SKM-1 (cell line): ENCODE measurements around the gene COPB2.
"Not testable (repeated sequence)": the region's sequence is repeated elsewhere in the genome, so short reads cannot be mapped to it uniquely, and the experiment has no call there.

ENCODE experiments used
- DNase-seq: peaks from one replicate; lab custom pipeline; 2025; ENCODE audit not compliant: unreplicated experiment; lab: John Stamatoyannopoulos, UW

COPB2 gene

DNA sequence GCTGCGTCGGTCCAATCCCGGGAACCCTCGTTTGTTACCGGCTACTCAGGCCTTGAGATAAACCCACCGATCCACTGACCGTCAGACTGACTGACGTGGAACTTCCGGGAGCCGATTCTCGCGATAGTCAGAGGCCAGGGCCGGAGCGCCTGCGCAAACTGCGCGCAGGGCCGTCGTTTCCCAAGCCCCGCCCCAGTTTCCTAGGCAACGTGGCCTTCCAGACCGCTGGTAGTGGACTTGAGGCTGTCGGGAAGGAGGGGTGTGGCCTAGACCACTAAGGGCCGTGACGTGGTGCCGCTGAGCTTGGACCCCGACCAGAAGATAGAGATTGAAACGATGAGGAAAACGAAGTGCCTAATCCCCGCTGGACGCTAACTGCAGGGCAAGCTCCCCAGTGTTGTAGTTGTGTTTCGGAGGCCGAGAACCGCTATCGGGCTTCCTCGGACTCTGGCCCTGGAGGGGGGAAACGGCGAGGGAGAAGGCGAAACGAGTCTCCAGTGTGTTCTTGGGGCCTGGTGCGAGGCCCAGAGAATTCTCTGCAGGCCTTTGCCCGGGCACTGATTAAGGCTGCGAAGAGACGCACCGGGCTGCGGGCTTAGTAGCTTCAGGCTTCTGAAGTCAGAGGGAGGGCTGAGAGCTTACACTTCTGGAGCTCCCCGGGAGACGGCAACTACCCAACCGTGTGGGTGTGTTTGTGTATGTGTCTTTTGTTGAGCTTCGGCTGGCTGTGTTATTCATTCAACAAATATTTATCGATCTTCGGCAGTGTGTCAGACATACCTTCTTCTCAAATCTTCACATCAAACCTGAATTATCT lies at the start of gene COPB2:
Gene COPB2 (minus strand): TSS at position 96 of the 817 bp plus-strand sequence. CDS start 97 bp downstream, outside the sequence.
- DNase-seq: peak; percentile 92

DNA sequence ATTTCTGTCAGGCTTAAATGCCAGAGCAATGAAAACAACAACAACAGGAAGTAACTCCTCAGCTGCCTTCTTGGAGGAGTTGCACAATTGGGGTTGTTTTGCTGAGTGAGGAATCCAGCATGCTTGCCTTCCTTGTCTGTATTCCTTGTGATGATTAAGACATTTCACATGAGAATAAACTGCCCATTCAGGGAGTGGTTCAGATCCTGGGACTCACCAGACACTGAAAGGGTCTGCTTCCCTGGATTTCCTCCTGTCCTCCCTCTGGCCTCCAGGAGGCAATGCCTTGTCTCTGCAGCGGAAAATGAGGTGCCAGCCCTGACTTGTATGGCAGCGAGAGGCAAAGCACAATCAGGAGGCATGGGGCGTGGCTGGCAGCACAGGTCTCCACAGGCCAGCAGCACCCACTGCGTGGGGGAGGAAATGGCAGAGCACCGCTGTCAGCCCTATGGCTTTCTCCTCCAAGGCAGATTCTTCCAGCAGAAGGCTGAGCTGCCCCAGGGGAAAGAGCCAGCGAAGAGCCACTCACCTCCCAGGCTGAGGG lies 45.4 kb upstream of the COPB2 start:
- DNase-seq: no peak

DNA sequence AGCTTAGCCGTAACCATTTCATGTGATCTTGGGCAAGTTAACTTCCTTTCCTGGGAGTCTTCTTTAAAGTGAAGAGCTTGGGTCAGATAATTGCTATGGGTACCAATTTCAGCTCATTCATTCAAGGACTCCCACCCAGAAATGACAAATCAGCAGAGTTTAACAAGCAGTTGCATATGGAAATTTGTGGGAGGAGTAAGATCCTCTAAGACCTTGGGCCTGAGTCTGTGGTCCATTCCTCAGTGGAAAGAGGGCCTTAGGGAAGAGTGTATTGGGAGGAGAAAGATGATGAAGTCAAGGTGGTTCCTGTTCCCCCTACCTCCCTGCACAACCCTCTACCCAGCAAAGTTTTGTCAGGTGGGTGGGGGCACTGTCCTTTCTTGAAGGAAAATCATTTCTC lies 44.8 kb upstream of the COPB2 start:
- no peak for DNase-seq

DNA sequence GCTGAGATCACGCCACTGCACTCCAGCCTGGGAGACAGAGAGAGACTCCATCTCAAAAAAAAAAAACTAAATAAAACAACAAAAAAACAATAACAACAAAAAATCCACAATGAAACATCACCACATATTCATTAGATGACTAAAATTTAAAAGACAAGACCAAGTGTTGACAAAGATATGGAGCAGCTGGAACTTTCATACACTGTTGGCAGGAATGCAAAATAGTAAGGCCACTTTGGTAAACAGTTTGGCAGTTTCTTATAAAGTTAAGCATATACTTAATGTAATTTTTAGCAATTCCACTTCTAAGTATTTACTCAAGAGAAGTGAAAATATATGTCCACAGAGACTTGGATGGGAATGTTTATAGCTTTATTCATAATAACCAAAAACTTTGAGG lies 43.6 kb upstream of the COPB2 start:
- no peak for DNase-seq

DNA sequence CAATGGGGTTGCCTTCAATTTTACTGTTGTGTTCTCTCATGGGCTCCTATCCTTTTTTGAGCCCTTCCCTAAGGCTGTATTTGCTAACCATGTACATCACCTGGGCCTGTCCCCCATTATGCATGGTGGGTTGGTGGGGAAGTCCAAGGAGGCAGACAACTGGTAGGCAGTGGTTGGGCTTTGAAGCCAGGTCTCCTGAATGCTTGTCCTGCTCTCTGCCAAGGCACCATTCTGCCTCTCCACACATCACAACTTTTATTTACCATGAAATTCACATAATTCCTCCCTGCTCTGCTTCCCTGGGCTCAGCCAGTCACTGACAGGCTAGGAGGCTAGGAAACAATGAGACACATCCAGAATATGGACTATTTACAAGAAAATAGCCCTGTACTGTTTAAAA lies 41.0 kb upstream of the COPB2 start:
- DNase-seq: no peak

DNA sequence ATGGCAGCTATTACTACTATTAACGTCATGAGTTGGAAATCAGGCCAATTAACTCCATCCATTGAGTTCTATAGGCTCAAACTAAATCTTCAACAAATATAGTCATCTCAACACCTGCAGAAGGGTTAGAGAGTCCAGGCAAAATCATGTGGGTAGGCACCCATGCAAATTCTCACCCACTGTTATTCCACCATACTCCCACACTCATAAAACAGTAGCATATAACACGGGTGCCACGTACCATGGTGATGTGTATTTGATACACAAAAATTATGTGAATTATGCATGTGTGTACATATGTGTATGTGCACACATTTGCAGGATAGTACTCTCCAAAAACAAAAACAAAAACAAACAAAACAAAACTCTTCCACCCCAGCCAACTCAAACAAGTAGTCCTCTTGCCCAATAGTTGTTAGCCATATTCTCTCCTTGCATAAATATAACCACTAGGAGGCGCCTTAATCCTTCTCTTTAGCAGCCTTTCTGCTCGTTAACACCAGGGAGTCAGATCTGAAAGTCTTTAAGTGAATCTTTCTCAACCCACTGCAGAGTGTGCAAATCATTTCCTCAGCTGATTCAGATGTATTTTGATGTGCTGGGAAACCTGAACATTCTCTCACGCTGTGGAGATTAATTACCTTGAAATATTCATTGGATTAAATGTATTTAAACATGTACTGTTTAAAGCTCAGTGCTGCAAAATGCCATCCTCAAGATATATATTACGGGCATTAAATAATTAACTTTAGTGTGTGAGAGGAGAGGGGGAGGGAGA lies 38.0 kb upstream of the COPB2 start:
- DNase-seq: peak; percentile 76

DNA sequence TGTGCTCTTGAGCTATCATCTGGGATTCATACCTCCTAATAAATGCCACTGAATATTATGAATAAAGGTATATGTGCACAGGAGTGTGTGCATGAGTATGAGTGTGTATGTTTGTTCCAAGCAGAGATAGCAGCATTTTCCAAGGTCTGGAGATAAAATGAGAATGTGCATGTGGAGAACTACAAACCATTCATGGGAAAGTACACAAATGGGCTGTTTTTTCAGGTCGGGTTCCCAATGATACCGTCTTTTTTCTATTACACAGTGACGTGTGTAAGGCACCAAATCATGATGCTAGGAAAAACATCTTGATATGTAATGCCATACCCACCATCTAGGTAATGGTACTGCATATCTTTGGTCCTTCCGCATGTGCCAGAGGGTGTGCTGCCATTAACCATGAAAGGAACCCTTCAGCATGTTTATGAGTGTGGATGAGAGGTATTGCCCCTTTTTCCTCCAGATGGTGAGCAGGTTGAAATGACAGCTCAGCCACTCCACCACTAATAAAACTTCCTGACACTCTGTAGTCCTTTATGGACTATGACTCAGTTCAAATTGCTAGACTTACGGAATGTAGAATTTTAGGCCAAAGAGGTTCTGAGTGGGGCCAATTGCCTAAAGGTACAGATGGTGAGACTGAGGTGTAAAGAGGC lies 36.4 kb upstream of the COPB2 start:
- no peak for DNase-seq

DNA sequence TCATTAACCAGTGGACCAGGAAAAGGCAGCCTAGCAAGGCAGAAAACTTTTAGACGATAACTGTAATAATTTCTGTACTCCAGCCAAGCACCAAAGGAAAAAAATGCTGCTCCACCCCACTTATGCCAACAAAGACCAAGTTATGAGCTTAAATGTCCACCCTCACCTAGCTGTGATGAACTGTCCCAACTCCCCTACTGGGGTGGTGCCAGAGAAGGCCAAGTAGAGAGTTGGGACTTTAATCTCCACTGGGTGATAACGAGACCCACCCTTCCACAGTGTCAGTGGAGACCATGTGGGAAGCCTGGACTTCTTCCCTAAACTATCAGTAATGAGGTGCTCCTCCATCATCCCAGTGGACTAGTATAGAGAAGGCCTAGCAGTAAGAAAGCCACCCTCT lies 33.8 kb upstream of the COPB2 start:
- no peak for DNase-seq

DNA sequence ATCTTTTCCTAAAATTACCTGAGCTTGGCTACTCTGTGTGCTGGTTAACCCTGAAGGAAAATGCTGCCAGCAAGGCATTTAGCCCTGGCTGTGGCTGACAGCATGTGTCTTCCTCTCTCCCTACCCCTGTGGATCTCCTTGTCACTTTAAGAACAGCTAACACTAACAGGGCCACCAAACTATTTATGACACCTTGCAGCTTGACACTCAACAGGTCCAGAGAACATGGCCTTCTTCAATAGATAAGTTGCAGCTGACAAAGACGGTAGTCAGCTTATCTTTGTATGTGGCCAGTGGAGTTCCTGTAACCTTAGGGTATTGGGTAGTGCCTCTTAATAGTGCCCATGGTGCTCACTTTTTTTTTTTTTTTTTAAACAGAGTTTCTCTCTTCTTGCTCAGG lies 32.0 kb upstream of the COPB2 start:
- no peak for DNase-seq

DNA sequence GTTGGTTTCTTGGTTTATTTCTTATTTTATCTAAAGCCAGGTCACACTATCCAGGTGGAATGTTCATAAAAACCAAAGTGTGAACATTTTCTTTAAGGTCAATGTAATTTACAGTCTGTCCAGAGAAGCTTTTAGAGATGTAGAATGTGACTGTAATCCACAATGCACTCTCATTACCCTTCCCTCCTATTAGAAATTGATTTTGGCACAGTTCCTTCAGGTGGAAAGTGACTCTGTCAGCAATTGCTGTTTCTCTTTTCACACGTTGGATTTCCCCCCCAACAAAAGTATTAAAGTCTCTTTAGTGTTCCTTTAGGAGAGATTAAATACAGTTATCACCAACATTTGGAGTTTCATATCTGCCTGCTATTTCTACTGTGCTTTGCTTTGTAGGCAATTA lies 31.6 kb upstream of the COPB2 start:
- DNase-seq: no peak

DNA sequence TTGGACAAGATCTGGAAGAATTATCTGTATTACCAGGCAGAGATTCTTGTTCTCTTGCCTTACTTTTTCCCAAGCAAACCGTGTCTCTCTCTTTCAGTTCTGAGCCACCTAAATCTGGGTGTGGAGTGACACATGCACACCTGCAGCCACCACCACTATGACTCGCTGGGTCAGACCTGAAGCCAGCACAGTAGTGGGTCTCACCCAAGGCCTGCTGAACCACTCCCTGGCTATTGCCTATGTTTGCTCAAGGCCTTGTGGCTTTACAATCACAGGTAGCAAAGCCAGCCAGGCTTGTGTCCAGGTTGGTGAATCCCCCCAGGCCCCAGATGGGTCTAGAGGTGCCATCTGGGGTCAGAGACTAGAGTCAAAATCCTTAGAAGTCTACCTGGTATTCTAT lies 28.7 kb upstream of the COPB2 start:
- no peak for DNase-seq

DNA sequence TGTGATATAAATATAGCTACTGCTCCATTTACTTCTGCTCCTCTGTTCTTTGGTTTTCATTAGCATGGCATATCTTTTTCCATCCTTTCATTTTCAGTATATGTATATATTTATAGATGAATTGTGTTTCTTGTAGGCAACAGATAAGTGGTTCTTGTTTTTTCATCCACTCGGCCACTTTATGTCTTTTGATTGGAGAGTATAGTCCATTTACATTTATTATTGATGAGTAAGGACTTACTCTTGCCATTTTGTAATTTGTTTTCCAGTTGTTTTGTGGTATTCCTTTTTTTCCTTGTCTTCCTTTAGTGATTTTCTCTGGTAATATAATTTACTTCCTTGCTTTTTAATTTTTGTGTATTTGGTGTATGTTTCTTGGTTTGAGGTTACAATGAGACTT lies 26.8 kb upstream of the COPB2 start:
- DNase-seq: no peak

DNA sequence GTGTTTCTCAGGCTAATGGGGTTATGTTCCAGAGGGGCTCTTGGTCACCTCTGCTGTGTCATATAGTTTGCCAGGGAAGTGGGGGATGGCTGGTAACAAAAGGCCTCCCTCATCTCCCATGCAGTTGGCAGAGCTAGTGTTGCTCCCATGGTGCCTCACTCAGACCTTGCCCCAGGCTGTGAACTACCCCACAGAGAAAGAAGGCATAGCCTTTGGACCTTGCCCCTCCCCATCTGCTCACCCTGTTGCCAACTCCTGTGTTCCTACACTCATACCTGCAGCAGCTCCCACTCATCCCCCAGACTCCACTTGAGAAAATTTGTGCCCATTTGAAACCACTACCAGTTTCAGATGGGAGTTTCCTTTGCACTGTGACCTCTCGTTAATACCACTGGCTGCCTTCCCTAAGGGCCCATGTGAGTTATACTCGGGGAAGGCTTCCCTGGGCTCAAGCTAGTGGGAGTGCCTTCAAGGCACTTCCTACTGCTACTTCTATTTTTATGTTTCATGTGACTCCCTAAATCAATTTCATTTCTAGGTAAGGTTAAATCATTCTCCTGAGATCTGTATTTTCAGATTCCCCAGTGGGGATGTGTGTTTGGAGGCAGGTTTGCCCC lies 25.3 kb upstream of the COPB2 start:
- DNase-seq: no peak

DNA sequence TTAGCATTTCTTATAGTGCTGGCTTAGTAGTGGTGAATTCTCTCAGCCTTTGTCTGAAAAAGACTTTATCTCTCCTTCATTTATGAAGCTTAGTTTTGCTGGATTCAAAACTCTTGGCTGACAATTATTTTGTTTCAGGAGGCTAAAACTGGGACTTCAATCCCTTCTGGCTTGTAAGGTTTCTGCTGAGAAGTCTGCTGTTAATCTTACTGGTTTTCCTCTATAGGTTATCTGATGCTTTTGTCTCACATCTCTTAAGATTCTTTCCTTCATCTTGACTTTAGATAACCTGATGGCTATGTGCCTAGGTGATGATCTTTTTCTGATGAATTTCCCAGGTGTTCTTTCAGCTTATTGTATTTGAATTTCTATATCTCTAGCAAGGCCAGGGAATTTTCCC lies 23.4 kb upstream of the COPB2 start:
- DNase-seq: not testable (repeated sequence)

DNA sequence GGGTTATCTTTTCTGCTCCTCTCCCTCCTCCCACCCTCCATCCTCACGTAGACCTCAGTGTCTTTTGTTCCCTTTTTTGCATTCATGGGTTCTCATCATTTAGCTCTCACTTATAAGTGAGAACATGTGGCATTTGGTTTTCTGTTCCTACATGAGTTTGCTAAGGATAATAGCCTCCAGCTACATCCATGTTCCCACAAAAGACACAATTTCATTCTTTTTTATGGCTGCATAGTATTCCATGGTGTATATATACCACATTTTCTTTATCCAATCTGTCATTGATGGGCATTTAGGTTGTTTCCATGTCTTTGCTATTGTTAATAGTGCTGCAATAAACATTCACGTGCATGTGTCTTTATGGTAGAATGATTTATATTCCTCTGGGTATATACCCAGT lies 11.7 kb upstream of the COPB2 start:
- not testable (repeated sequence) for DNase-seq

DNA sequence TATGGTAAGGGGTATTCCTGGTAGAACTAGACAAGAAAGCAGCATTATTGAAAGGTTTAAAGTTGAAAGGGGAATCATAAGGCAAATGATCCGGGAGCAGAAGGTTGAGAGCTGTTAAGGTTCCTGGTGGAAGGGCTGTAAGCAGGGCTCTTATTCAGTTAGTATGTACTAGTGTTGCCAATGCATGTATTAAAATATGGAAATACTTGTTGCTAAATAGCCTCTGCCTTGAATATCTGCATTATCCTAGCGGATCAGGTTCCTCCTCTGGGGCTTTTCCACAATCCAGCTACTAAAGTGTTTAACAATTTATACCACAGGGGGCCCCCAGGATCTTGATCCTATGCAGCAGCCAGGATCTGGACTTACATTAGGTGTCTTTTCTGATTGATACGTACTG lies 7.3 kb upstream of the COPB2 start:
- no peak for DNase-seq

DNA sequence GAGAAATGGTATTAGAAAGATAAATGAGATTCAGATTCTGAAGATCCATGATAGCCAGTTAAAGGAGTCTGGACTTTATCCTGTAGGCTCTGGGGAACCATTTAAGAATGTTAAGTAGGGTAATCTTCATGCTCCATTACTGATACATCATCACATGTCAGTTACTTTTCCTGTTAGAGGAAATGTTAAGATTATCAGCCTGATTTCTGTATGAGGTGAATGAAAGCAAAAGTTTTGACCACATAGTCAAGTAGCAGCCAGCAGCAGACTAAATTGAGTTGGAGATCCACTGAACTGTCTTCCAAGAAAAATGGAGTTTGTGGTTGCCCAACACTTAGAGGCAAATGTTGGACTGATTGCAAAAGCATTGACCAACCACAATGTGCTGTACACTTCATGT lies 4.7 kb upstream of the COPB2 start:
- DNase-seq: no peak

DNA sequence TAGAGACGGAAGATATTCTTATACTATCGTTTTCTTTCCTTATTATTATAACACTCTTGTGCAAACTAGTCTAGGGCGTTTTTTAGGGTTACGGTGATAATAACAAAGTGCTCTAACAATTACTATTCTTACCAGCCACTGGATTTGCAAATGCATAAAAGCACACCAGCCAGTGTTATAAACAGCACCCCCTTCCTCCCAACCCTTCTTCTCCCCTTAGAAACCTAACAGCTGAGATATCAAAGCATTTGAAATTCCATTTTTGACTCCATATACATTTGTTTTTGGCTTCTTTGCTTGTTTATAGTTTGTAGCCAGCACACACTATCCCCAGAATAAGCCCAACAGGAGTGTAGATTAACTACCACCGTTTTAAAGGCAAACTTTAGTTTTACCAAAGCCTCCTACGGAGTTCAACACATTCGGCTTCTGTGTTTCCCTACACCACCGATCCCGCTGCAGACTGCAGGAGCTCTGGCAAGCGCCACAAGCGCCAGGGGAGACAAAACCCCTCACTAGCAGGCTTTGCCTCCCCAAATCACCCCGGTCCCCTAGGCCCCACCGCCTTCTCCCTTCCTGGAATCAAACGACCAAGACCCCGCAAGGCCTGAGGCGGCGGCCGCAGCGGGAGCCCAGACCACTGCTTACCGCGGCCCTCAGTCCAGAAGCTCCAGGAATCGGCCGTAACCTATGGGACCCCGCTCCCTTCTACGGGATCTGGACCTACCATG lies 461 bp downstream of the COPB2 start:
- no peak for DNase-seq

DNA sequence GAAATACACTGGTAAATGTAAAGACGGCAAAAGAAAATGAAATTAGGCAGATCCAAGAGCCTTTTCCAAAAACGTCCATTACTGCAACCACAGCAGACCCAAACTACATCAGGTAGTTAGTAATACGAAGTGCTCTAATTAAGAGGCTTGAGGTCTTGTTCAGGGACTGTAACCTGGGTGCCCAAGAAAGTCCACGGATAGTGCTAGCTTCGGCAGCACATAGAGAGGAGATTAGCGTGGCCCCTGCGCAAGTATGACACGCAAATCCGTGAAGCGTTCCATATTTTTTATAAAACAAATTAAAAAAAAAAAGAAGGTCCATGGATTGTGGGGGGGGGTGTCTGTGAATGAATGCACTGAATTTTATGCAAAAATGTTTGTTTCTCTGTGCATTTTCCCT lies 1.4 kb downstream of the COPB2 start:
- no peak for DNase-seq

DNA sequence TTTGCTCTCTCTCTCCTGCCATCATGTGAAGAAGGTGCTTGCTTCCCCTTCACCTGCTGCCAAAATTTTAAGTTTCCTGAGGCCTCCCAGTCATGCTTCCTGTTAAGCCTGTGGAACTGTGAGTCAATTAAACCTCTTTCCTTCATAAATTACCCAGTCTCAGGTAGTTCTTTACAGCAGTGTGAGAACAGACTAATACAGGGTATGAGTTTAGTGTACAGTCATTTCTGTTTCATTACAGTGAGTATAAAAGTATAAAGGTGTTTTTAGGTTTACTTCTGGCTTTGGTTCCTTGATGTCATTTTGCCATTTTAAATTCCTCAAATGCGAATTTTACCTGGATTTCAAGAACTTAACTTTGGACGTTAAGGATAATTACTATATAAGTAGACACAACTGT lies 7.2 kb downstream of the COPB2 start:
- DNase-seq: not testable (repeated sequence)

DNA sequence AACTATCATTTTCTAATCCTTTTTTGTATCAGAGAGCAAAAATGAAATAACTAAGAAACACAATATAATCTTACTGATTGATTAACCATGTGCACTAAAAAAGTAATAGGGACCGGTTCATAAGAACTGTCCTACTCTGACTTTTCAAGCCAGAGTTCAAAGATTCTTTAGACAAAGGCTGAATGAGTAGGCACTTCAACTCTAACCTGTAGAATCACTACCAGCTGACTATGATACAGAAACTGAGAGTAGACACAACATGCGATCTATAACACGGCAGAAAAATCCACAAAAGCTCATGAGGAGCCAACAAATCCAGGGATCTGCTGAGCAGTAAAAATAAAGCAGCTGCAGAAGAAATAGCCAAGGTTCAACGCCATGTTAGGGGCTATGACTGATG lies 8.9 kb downstream of the COPB2 start:
- DNase-seq: no peak
